Neural cell (in vitro differentiated cells): ENCODE measurements around the gene TAOK3.

Experiments
- CTCF ChIP-seq: fragments of 450-650 bp; IDR thresholded peaks from 2 replicates; pipeline ENCODE4 v1.5.1; 2014; ENCODE audit warnings: antibody characterized with exemption, mild to moderate bottlenecking, moderate library complexity; ENCODE audit not compliant: poor library complexity, severe bottlenecking
- EP300 ChIP-seq: fragments of 450-650 bp; conservative IDR thresholded peaks from 2 replicates; pipeline ENCODE4 v1.6.1; 2014; ENCODE audit warnings: antibody characterized with exemption, mild to moderate bottlenecking, moderate library complexity; ENCODE audit not compliant: poor library complexity, severe bottlenecking
- EZH2 ChIP-seq: fragments of 200-600, 300-800 bp; shearing (Covaris generic), sonication (generic); IDR thresholded peaks from 2 replicates; pipeline ENCODE4 v1.6.1; 2014; ENCODE audit warnings: antibody characterized with exemption, low read length, borderline replicate concordance, mild to moderate bottlenecking; ENCODE audit not compliant: insufficient read depth, poor library complexity, severe bottlenecking
- MXI1 ChIP-seq: fragments of 450-650 bp; conservative IDR thresholded peaks from 2 replicates; pipeline ENCODE4 v1.6.1; 2014; ENCODE audit warnings: antibody characterized with exemption, mild to moderate bottlenecking; ENCODE audit not compliant: poor library complexity, severe bottlenecking
- POLR2AphosphoS5 ChIP-seq: IDR thresholded peaks from 2 replicates; pipeline ENCODE4 v1.6.1; 2012
- RAD21 ChIP-seq: fragments of 450-650 bp; conservative IDR thresholded peaks from 2 replicates; pipeline ENCODE4 v1.6.1; 2014; ENCODE audit warnings: antibody characterized with exemption, mild to moderate bottlenecking, moderate library complexity
- REST ChIP-seq: IDR thresholded peaks from 2 replicates; pipeline ENCODE4 v1.6.1; 2012; ENCODE audit warnings: borderline replicate concordance

GRCh38 chr12:118409834-118410233 lies 37.1 kb upstream of the TAOK3 start:
- no peak for TF ChIP-seq EP300
- no peak for TF ChIP-seq CTCF
- no peak for TF ChIP-seq POLR2AphosphoS5
- TF ChIP-seq REST = no peak
- TF ChIP-seq EZH2 = no peak
- TF ChIP-seq MXI1 = no peak
- TF ChIP-seq RAD21 = no peak
